ENCODE results near the gene LRFN4. TPM values are rescaled to one million over a fixed set of nuclear protein-coding genes. Genes with fewer than 3 reads are reported as not detected.

Gene LRFN4
- polyA plus RNA-seq, 3 donors = 1.0 to 7.7 (median 1.7) TPM

- no peak for DNase-seq
- Histone ChIP-seq H3K79me2 (ENCODE audit: insufficient read depth, low read length) (no peaks in the 10 kb centered on the region), H3K9ac (ENCODE audit: insufficient read depth, low read length, poor library complexity, severe bottlenecking) (no peak overlapping the region), H4K20me1 (ENCODE audit: insufficient read depth, low read length) (no peaks in the 10 kb centered on the region), H3K27me3 (ENCODE audit: control insufficient read depth in 2 of 2, insufficient read depth in 2 of 2, low read length in 2 of 2) (no peaks in the 10 kb centered on the region), H3K9me3 (replicated peaks in 1 of 2; ENCODE audit: control insufficient read depth in 1 of 2, insufficient read depth in 1 of 2, low read length in 2 of 2) (no peaks in the 10 kb centered on the region), H2AFZ (ENCODE audit: insufficient read depth, low read depth, low read length, poor library complexity, severe bottlenecking) (no peak overlapping the region), H3K27ac (ENCODE audit: low read depth in 1 of 2, low read length in 2 of 2) (no peak overlapping the region), H3K4me2 (replicated peaks; ENCODE audit: extremely low read depth, low read length, poor library complexity, severe bottlenecking) (no peak overlapping the region), H3K4me1 (ENCODE audit: control insufficient read depth in 1 of 2, insufficient read depth in 2 of 2, low read length in 2 of 2) (no peaks in the 10 kb centered on the region), H3K36me3 (replicated peaks in 1 of 2; ENCODE audit: control insufficient read depth in 1 of 2, insufficient read depth in 2 of 2, low read length in 2 of 2) (no peaks in the 10 kb centered on the region), H3K4me3 (replicated peaks in 1 of 3; ENCODE audit: low read depth in 2 of 3, low read length in 3 of 3) (no peak overlapping the region)
- 93% methylated on average over 9 of the region's 10 CpGs for WGBS (ENCODE audit: insufficient coverage)
- H3K9me3 Mint-ChIP-seq = no peaks in the 10 kb centered on the region
- H3K27me3 Mint-ChIP-seq (ENCODE audit: low read depth in 3 of 3) = peaks cover 0 to 6% (median 2%) of the 10 kb centered on the region in 3 donors
- H3K36me3 Mint-ChIP-seq = no peaks in the 10 kb centered on the region
- H3K4me3 Mint-ChIP-seq = no peak overlapping the region
- intact Hi-C loops (cut with micrococcal nuclease) = no loop called here
- no peaks in the 10 kb centered on the region for H3K4me1 Mint-ChIP-seq
- TF ChIP-seq CTCF (IDR thresholded peaks at IDR 0.05) = no peak
- H3K27ac Mint-ChIP-seq = no peak overlapping the region
These were observed 53.2 kb downstream of the LRFN4 start for GRCh38 chr11:66910016-66910415.

Other genes starting within 250 kb of the LRFN4 start
- gene RBM14, start 240.4 kb upstream of the LRFN4 start, polyA plus RNA-seq = 10 to 100 TPM; 21.9 to 46.7 (median 42.6) TPM
- gene RBM4, start 218.4 kb upstream of the LRFN4 start, polyA plus RNA-seq = 100 to 1,000 TPM; 112 to 153 (median 153) TPM
- gene RBM4B, start 179.2 kb upstream of the LRFN4 start, polyA plus RNA-seq = 10 to 100 TPM in 2 of 3 donors, 1 to 10 TPM in 1; 7.8 to 14.3 (median 11.2) TPM
- not detected for gene SPTBN2, start 127.8 kb upstream of the LRFN4 start, polyA plus RNA-seq
- gene RCE1, start 13.6 kb upstream of the LRFN4 start, polyA plus RNA-seq = 10 to 100 TPM; 20.3 to 24.7 (median 22.8) TPM
- gene PC, start 101.3 kb downstream of the LRFN4 start, polyA plus RNA-seq = 1 to 10 TPM; 4.6 to 7.1 (median 6.0) TPM
- gene C11orf86, start 118.2 kb downstream of the LRFN4 start, polyA plus RNA-seq = not detected
- not detected for gene SYT12, start 166.1 kb downstream of the LRFN4 start, polyA plus RNA-seq
- not detected for gene RHOD, start 199.8 kb downstream of the LRFN4 start, polyA plus RNA-seq